ENCODE measurements around the gene TICRR. TPM values are rescaled to one million over a fixed set of nuclear protein-coding genes. Genes with fewer than 3 reads are reported as not detected.

The TICRR gene
- total RNA-seq, 2 donors from 2014 or later = under 0.01 TPM; not detected in 1

GRCh38 chr15:89631902-89632264 lies 56.6 kb downstream of the TICRR start:
- no peak overlapping the region for H3K4me3 ChIP-seq
- no peaks in the 10 kb centered on the region for H3K4me1 ChIP-seq
- ATAC-seq = no peak
- intact Hi-C loops (cut with DNase I) = no loop called here
- no peak overlapping the region for H3K27ac ChIP-seq
- no peaks in the 10 kb centered on the region for H3K36me3 ChIP-seq (replicated peaks in 1 of 2; ENCODE audit: insufficient read depth in 1 of 2, low read depth in 2 of 2)
- 89 to 92% methylated on average over 9 to 10 of the region's 10 CpGs for WGBS, 2 donors
- no peak for TF ChIP-seq POLR2A (IDR thresholded peaks at IDR 0.05)
- no peak for TF ChIP-seq CTCF (IDR thresholded peaks at IDR 0.05)
- no peaks in the 10 kb centered on the region for H3K27me3 ChIP-seq
- H3K9me3 ChIP-seq = no peaks in the 10 kb centered on the region
- no peak for DNase-seq

DNA sequence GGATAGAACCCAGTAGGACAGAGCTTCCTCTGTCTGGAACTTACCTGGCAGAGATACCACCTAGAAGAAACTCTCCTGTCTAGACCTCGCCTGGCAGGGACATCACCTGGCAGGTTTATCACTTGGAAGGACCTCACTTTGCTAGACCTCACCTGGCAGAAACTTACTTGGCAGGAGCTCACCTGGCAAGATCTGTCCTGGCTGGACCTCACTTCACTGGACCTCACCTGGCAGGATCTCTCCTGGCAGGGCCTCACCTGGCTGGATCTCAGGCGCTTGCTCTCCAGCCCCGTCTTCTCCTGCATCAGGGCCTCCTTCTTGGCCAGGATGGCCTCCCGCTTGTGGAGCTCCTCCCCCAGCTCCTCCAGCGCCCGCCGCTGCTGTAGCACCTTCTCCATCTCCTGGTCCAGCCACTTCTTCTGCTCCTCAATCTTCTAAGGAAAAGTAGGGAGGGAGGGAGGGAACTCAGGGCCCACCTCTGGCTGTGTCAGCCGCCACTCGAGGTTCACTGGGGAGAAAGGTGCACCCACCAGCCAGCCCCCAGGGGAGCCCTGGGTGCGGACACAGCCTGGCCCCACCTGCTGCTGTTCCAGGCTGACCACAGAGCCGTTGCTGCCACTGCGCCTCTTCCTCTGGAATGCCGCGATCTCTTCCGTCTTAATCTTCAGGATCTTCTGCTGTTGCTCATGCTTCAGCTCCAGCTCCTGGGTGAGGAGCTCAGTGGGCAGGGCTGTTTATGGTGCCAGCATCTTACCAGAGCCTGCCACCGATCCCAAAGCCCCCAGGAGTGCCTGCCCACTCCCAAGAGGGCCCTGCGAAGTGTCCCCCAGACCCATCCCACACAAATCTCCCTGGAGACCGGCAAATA lies 57.5 kb downstream of the TICRR start:
- TF ChIP-seq CTCF (IDR thresholded peaks at IDR 0.05) (no peak), POLR2A (IDR thresholded peaks at IDR 0.05) (no peak)
- Histone ChIP-seq H3K27ac (no peak overlapping the region), H3K9me3 (no peaks in the 10 kb centered on the region), H3K27me3 (no peaks in the 10 kb centered on the region), H3K4me1 (no peaks in the 10 kb centered on the region), H3K4me3 (no peak overlapping the region), H3K36me3 (replicated peaks in 1 of 2; ENCODE audit: insufficient read depth in 1 of 2, low read depth in 2 of 2) (no peaks in the 10 kb centered on the region)
- no peak for DNase-seq
- WGBS, 2 donors = 84 to 85% methylated on average over 13 to 18 of the region's 18 CpGs
- no peak for ATAC-seq
- intact Hi-C loops (cut with DNase I) = no loop called here

DNA sequence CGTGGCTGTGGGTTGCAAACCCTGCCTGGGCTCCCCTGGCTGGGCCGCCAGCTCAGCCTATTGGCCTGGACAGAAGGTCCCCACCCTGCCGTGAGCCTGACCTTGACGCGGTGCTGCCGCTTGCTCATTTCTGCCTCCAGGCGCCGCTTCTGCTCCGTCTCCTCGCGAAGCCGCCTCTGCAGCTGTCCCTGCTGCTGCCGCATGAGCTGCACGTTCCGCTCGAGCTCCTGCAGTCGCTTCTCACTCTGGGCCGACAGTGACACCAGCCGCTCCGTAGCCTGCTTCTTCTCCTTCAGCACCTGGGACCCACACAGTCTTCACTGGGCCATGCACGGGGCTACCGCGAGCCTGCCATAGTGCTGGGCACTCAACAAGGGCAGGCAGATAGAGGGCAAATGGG lies 58.3 kb downstream of the TICRR start:
- H3K9me3 ChIP-seq = no peaks in the 10 kb centered on the region
- TF ChIP-seq POLR2A (IDR thresholded peaks at IDR 0.05) = no peak
- TF ChIP-seq CTCF (IDR thresholded peaks at IDR 0.05) = no peak
- intact Hi-C loops (cut with DNase I) = no loop called here
- H3K27ac ChIP-seq = no peak overlapping the region
- DNase-seq (no peak), ATAC-seq (no peak)
- H3K27me3 ChIP-seq = no peaks in the 10 kb centered on the region
- H3K4me3 ChIP-seq = no peak overlapping the region
- no peaks in the 10 kb centered on the region for H3K4me1 ChIP-seq
- no peaks in the 10 kb centered on the region for H3K36me3 ChIP-seq (replicated peaks in 1 of 2; ENCODE audit: insufficient read depth in 1 of 2, low read depth in 2 of 2)
- WGBS, 2 donors = 94 to 97% methylated on average over 23 of the region's 23 CpGs

GRCh38 chr15:89640245-89640644 lies 65.0 kb downstream of the TICRR start:
- WGBS, 2 donors = 93 to 94% methylated on average over 5 of the region's 5 CpGs
- no peak for TF ChIP-seq CTCF (IDR thresholded peaks at IDR 0.05)
- no peak for TF ChIP-seq POLR2A (IDR thresholded peaks at IDR 0.05)
- Histone ChIP-seq H3K36me3 (replicated peaks in 1 of 2; ENCODE audit: insufficient read depth in 1 of 2, low read depth in 2 of 2) (no peaks in the 10 kb centered on the region), H3K9me3 (no peaks in the 10 kb centered on the region), H3K27me3 (no peaks in the 10 kb centered on the region), H3K4me1 (no peaks in the 10 kb centered on the region), H3K4me3 (no peak overlapping the region), H3K27ac (no peak overlapping the region)
- ATAC-seq = no peak
- DNase-seq = no peak
- intact Hi-C loops (cut with DNase I) = loop anchor here (10.0 kb wide), 1 partner anchor 55 kb away; the partner anchor contains the start of genes PEX11A and WDR93

DNA sequence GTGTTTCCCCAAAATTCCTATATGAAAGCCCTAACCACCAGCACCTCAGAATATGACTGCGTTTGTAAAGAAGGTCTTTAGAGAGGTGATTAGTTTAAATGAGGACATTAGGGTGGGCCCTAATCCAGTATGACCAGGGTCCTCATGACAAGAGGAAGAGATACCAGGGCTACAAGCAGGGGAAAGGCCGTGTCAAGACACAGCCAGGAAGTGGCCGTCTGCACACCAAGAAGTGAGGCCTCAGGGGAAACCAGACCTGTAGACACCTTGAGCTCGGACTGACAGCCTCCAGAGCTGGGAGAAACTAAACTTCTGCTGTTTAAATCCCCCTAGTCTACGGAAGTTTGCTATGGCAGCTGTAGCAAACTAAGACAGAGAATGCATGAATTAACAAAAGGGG lies 65.8 kb downstream of the TICRR start:
- ATAC-seq = no peak
- Histone ChIP-seq H3K9me3 (no peaks in the 10 kb centered on the region), H3K4me1 (no peaks in the 10 kb centered on the region), H3K27me3 (no peaks in the 10 kb centered on the region), H3K36me3 (replicated peaks in 1 of 2; ENCODE audit: insufficient read depth in 1 of 2, low read depth in 2 of 2) (no peaks in the 10 kb centered on the region), H3K27ac (no peak overlapping the region), H3K4me3 (no peak overlapping the region)
- DNase-seq = no peak
- WGBS, 2 donors = 82 to 86% methylated on average over 5 of the region's 5 CpGs
- intact Hi-C loops (cut with DNase I) = loop anchor here (10.0 kb wide), 1 partner anchor 54 kb away; the partner anchor contains the start of genes PEX11A and WDR93
- TF ChIP-seq POLR2A (IDR thresholded peaks at IDR 0.05) (no peak), CTCF (IDR thresholded peaks at IDR 0.05) (no peak)
